Measurements from ENCODE around the gene FAM229A.

FAM229A gene

GRCh38 chr1:32346532-32347157 is 15.6 kb downstream of the FAM229A start:
- Histone ChIP-seq H3K9me3 (replicated peaks in 1 of 11) (peaks cover 0 to 8% (median 3%) of the 10 kb centered on the region in 11 experiments; a peak in 8 of 22 replicates), H3K4me1 (peaks cover 59 to 84% (median 75%) of the 10 kb centered on the region in 10 experiments), H3K4me3 (no peak overlapping the region), H4K20me1 (peaks cover 0 to 7% (median 0%) of the 10 kb centered on the region in 11 experiments; a peak in 1 of 22 replicates), H3K27ac (no peak overlapping the region), H3K4me2 (peak overlapping the region; percentile 16 to 98 (median 49); a peak in 20 of 22 replicates), H3K9ac (no peak overlapping the region), H3K36me3 (no peaks in the 10 kb centered on the region), H3K27me3 (peaks cover 0 to 10% (median 0%) of the 10 kb centered on the region in 11 experiments; a peak in 1 of 22 replicates)
- no peak for TF ChIP-seq Cebpa-rat (IDR thresholded peaks at IDR 0.05)

GRCh38 chr1:32345289-32345827 is 16.9 kb downstream of the FAM229A start:
- H4K20me1 ChIP-seq: peaks cover 0 to 7% (median 0%) of the 10 kb centered on the region in 11 experiments; a peak in 1 of 22 replicates
- H3K9ac ChIP-seq: peak overlapping the region in 2 of 11 experiments; percentile 8 to 42; a peak in 2 of 22 replicates
- peaks cover 0 to 3% (median 0%) of the 10 kb centered on the region in 11 experiments; a peak in 3 of 22 replicates for H3K9me3 ChIP-seq (replicated peaks in 1 of 11)
- peak overlapping the region in 10 of 11 experiments; percentile 16 to 98 (median 50); a peak in 19 of 22 replicates for H3K4me2 ChIP-seq
- H3K4me3 ChIP-seq: no peak overlapping the region
- H3K36me3 ChIP-seq: no peaks in the 10 kb centered on the region
- peaks cover 63 to 89% (median 76%) of the 10 kb centered on the region in 10 experiments for H3K4me1 ChIP-seq
- no peak overlapping the region for H3K27ac ChIP-seq
- no peak for TF ChIP-seq Cebpa-rat (IDR thresholded peaks at IDR 0.05)
- H3K27me3 ChIP-seq: peaks cover 0 to 10% (median 0%) of the 10 kb centered on the region in 11 experiments; a peak in 1 of 22 replicates

GRCh38 chr1:32342704-32343103 is 19.6 kb downstream of the FAM229A start:
- peak in 10 of 11 experiments; percentile 29 to 92 (median 74); a peak in 16 of 22 replicates for TF ChIP-seq Cebpa-rat (IDR thresholded peaks at IDR 0.05)
- no peak overlapping the region; a peak in 1 of 22 replicates for H3K9ac ChIP-seq
- no peaks in the 10 kb centered on the region for H3K36me3 ChIP-seq
- peaks cover 0 to 10% (median 0%) of the 10 kb centered on the region in 11 experiments; a peak in 1 of 22 replicates for H3K27me3 ChIP-seq
- H3K9me3 ChIP-seq (replicated peaks in 1 of 11): no peaks in the 10 kb centered on the region
- H3K4me1 ChIP-seq: peaks cover 61 to 89% (median 76%) of the 10 kb centered on the region in 10 experiments
- H4K20me1 ChIP-seq: peaks cover 0 to 15% (median 0%) of the 10 kb centered on the region in 11 experiments; a peak in 9 of 22 replicates
- H3K4me2 ChIP-seq: peak overlapping the region; percentile 56 to 73 (median 61)
- no peak overlapping the region for H3K4me3 ChIP-seq
- H3K27ac ChIP-seq: peak overlapping the region in 2 of 11 experiments; percentile 41 to 44; a peak in 2 of 22 replicates

GRCh38 chr1:32341971-32342370 is 20.3 kb downstream of the FAM229A start:
- no peak for TF ChIP-seq Cebpa-rat (IDR thresholded peaks at IDR 0.05)
- Histone ChIP-seq H3K4me2 (peak overlapping the region; percentile 56 to 73 (median 61)), H3K4me3 (no peak overlapping the region), H3K27ac (peak overlapping the region in 6 of 11 experiments; percentile 23 to 55 (median 36); a peak in 9 of 22 replicates), H3K9ac (no peak overlapping the region; a peak in 2 of 22 replicates), H4K20me1 (peaks cover 0 to 20% (median 4%) of the 10 kb centered on the region in 11 experiments; a peak in 12 of 22 replicates), H3K27me3 (peaks cover 0 to 10% (median 0%) of the 10 kb centered on the region in 11 experiments; a peak in 1 of 22 replicates), H3K36me3 (no peaks in the 10 kb centered on the region), H3K4me1 (peaks cover 65 to 89% (median 76%) of the 10 kb centered on the region in 10 experiments), H3K9me3 (replicated peaks in 1 of 11) (no peaks in the 10 kb centered on the region)

- Histone ChIP-seq H3K4me1 (peaks cover 65 to 89% (median 76%) of the 10 kb centered on the region in 10 experiments), H3K27ac (no peak overlapping the region), H3K4me2 (peak overlapping the region; percentile 56 to 99 (median 61); a peak in 20 of 22 replicates), H3K27me3 (0 out of 22 replicates have a peak, but pooled peaks cover 0 to 4% (median 0%) of the 10 kb centered on the region in 11 experiments), H3K4me3 (no peak overlapping the region), H3K36me3 (no peaks in the 10 kb centered on the region), H3K9me3 (replicated peaks in 1 of 11) (no peaks in the 10 kb centered on the region), H4K20me1 (peaks cover 0 to 27% (median 8%) of the 10 kb centered on the region in 11 experiments; a peak in 12 of 22 replicates), H3K9ac (0 out of 22 replicates have a peak overlapping the region, but pooled peaks of 1 of the 11 experiments have one; percentile 5)
- TF ChIP-seq Cebpa-rat (IDR thresholded peaks at IDR 0.05): no peak
Observed at GRCh38 chr1:32341186-32341757, 21.0 kb downstream of the FAM229A start.

GRCh38 chr1:32339363-32339978 is 22.8 kb downstream of the FAM229A start:
- no peak for TF ChIP-seq Cebpa-rat (IDR thresholded peaks at IDR 0.05)
- no peak overlapping the region for H3K4me3 ChIP-seq
- peaks cover 55 to 83% (median 71%) of the 10 kb centered on the region in 10 experiments for H3K4me1 ChIP-seq
- H3K9ac ChIP-seq: peak overlapping the region in 6 of 11 experiments; percentile 24 to 99 (median 82); a peak in 8 of 22 replicates
- H3K27ac ChIP-seq: peak overlapping the region in 8 of 11 experiments; percentile 72 to 94 (median 76); a peak in 14 of 22 replicates
- peaks cover 0 to 41% (median 19%) of the 10 kb centered on the region in 11 experiments; a peak in 21 of 22 replicates for H4K20me1 ChIP-seq
- peaks cover 0 to 6% (median 5%) of the 10 kb centered on the region in 11 experiments; a peak in 15 of 22 replicates for H3K36me3 ChIP-seq
- H3K9me3 ChIP-seq (replicated peaks in 1 of 11): no peaks in the 10 kb centered on the region
- no peaks in the 10 kb centered on the region for H3K27me3 ChIP-seq
- peak overlapping the region; percentile 94 to 100 (median 98) for H3K4me2 ChIP-seq

GRCh38 chr1:32338637-32339145 is 23.6 kb downstream of the FAM229A start:
- no peak for TF ChIP-seq Cebpa-rat (IDR thresholded peaks at IDR 0.05)
- Histone ChIP-seq H3K27me3 (no peaks in the 10 kb centered on the region), H3K9me3 (replicated peaks in 1 of 11) (no peaks in the 10 kb centered on the region), H3K36me3 (peaks cover 0 to 14% (median 13%) of the 10 kb centered on the region in 11 experiments; a peak in 16 of 22 replicates), H3K9ac (peak overlapping the region in 9 of 11 experiments; percentile 58 to 99 (median 95); a peak in 17 of 22 replicates), H3K4me1 (peaks cover 63 to 89% (median 78%) of the 10 kb centered on the region in 10 experiments), H4K20me1 (peaks cover 6 to 48% (median 27%) of the 10 kb centered on the region in 11 experiments; a peak in 21 of 22 replicates), H3K4me3 (peak overlapping the region in 3 of 10 experiments; percentile 31 to 97 (median 96); a peak in 3 of 20 replicates), H3K27ac (peak overlapping the region in 9 of 11 experiments; percentile 39 to 94 (median 73); a peak in 18 of 22 replicates), H3K4me2 (peak overlapping the region; percentile 94 to 100 (median 98))
